Measurements from ENCODE around the gene RBM8A.

DNA sequence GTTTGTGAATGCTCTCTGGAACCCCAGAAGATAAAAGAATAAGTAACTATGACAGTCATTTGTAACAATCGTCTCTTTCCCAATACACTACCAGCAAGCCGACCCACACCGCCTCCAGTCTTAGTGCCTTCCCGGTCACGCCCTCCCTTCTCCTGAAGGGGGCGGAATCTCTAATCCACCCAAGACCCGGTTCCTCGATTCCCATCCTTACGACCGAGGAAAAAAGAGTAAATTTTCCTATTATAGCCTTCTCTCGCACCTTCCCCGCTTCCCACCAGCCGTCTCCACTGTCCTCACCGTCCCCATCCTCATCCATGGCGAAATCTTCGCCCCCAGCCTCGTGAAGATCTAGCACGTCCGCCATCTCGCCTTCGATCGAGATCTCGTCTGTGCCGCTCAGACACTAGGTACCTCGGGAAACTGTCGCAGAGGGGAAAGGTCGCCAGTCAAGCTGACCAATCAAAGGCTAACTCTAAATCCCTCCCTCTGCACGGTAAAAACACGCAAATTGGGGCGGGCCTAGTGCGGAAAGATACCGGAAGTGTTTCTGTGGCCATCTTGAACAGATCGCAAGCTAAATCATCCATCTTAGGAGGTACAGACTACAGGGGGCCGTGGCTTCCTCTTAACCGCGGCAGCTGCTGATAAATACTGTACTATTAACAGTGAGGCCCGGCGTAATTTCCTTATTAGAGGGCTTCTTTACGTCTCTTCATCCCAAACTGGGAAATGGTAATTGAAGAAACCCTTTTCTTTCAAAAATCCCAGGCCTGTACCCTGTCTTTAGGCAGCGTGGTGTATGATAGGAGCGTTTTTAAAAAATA is at the start of gene RBM8A:
- TF ChIP-seq FOXP2 (optimal IDR thresholded peaks at IDR 0.05; ENCODE audit: control extremely low read depth, extremely low read length, insufficient read depth) (no peak), POLR2AphosphoS5 (IDR thresholded peaks at IDR 0.05; ENCODE audit: borderline replicate concordance, low read depth, low read length) (peak; percentile 96)
